Caco-2 (cell line): Measurements from ENCODE around the gene CPNE2. TPM values are rescaled to one million over a fixed set of nuclear protein-coding genes. Genes with fewer than 3 reads are reported as not detected.

Source experiments
- BruUV-seq: library from RNA; stranded (reverse); fragments of 400-500 nt; replicated peaks from 2 replicates; lab custom pipeline; 2021; lab: Mats Ljungman, UMichigan
- CTCF ChIA-PET: fragments of 300-600 bp; sonication (Branson Sonifier 250); formaldehyde crosslinking; loops from one replicate; lab custom pipeline; 2022; ENCODE audit warnings: antibody characterized with exemption; lab: Charles Lee
- POLR2A ChIA-PET: fragments of 300-600 bp; sonication (Branson Sonifier 250); formaldehyde crosslinking; loops from one replicate; lab custom pipeline; 2022; ENCODE audit warnings: antibody characterized with exemption; lab: Charles Lee
- DNase-seq, 2 experiments: peaks; one replicate each; pipeline versions ENCODE4 v3.0.0 to v3.0.0-alpha.2; 2020 to 2022
- H3K27me3 ChIP-seq: replicated peaks from 2 replicates; pipeline ENCODE4 v1.6.0; 2011; ENCODE audit warnings: low read length; ENCODE audit not compliant: control insufficient read depth, insufficient read depth
- H3K36me3 ChIP-seq: 2 replicates; pipeline ENCODE4 v1.5.1; 2011; ENCODE audit warnings: low read length; ENCODE audit not compliant: control insufficient read depth, insufficient read depth
- H3K4me1 ChIP-seq: fragments of 250-450 bp; sonication (Bioruptor Pico); 2 replicates; pipeline ENCODE4 v1.5.1; 2020; ENCODE audit warnings: mild to moderate bottlenecking
- H3K4me3 ChIP-seq: 2 replicates; pipeline ENCODE4 v1.5.1; 2011; ENCODE audit warnings: low read depth, mild to moderate bottlenecking, control low read depth, low read length
- H3K9me3 ChIP-seq: fragments of 250-450 bp; sonication (Bioruptor Pico); 2 replicates; pipeline ENCODE4 v1.5.1; 2020; ENCODE audit warnings: mild to moderate bottlenecking, moderate library complexity
- H3K27ac Mint-ChIP-seq: one replicate; pipeline ENCODE4 v1.8.0; 2022; ENCODE audit warnings: mixed read lengths; ENCODE audit not compliant: unreplicated experiment
- H3K27me3 Mint-ChIP-seq: one replicate; pipeline ENCODE4 v1.8.0; 2022; ENCODE audit warnings: mixed read lengths; ENCODE audit not compliant: insufficient read depth, unreplicated experiment
- H3K36me3 Mint-ChIP-seq: one replicate; pipeline ENCODE4 v1.8.0; 2022; ENCODE audit warnings: mild to moderate bottlenecking, mixed read lengths; ENCODE audit not compliant: insufficient read depth, unreplicated experiment
- H3K4me1 Mint-ChIP-seq: one replicate; pipeline ENCODE4 v1.8.0; 2022; ENCODE audit warnings: low read depth, mixed read lengths; ENCODE audit not compliant: unreplicated experiment
- H3K4me3 Mint-ChIP-seq: one replicate; pipeline ENCODE4 v1.8.0; 2022; ENCODE audit warnings: mild to moderate bottlenecking, moderate library complexity, mixed read lengths; ENCODE audit not compliant: unreplicated experiment
- H3K9me3 Mint-ChIP-seq: one replicate; pipeline ENCODE4 v1.8.0; 2022; ENCODE audit warnings: mixed read lengths; ENCODE audit not compliant: unreplicated experiment
- CTCF ChIP-seq, 2 experiments: fragments of 200-600 bp in 1 of 2; IDR thresholded peaks; 1 replicate in 1 of 2; 2 replicates in 1 of 2; pipeline versions ENCODE4 v1.5.1 to v1.8.0; 2011 to 2022; ENCODE audit warnings: antibody characterized with exemption in 1 of 2, control low read depth in 1 of 2, inconsistent platforms in 1 of 2, low read depth in 1 of 2, low read length in 1 of 2, mild to moderate bottlenecking in 1 of 2, moderate library complexity in 1 of 2; ENCODE audit not compliant: insufficient read depth in 1 of 2, severe bottlenecking in 1 of 2, unreplicated experiment in 1 of 2
- intact Hi-C: fragments of 100-400 bp; cut with micrococcal nuclease; formaldehyde crosslinking; loops from one replicate; pipeline ENCODE4 v1.10.0; 2022; ENCODE audit not compliant: unreplicated experiment
- total RNA-seq: library from RNA; stranded (reverse); gene quantifications from 2 replicates; pipeline ENCODE4 v1.2.3, GENCODE V29; 2022

CPNE2 gene
- total RNA-seq, 1 experiment from 2014 or later = 46.3 TPM

GRCh38 chr16:57140931-57141668 lies 48.7 kb downstream of the CPNE2 start:
- no TSS peak for BruUV-seq

GRCh38 chr16:57141822-57142631 lies 49.6 kb downstream of the CPNE2 start:
- Mint-ChIP-seq H3K27ac (no peak overlapping the region), H3K4me1 (no peaks in the 10 kb centered on the region), H3K27me3 (no peaks in the 10 kb centered on the region), H3K36me3 (peaks cover 8% of the 10 kb centered on the region), H3K4me3 (no peak overlapping the region), H3K9me3 (no peaks in the 10 kb centered on the region)
- BruUV-seq = no TSS peak
- Histone ChIP-seq H3K4me1 (no peaks in the 10 kb centered on the region; the same call in none of the 2 replicates), H3K9me3 (no peaks in the 10 kb centered on the region), H3K36me3 (no peaks in the 10 kb centered on the region), H3K4me3 (no peak overlapping the region), H3K27me3 (no peaks in the 10 kb centered on the region)
- CTCF ChIA-PET = no interaction called here
- no peak for DNase-seq
- intact Hi-C loops = no loop called here
- POLR2A ChIA-PET = no interaction called here
- no peak for TF ChIP-seq CTCF (IDR thresholded peaks at IDR 0.05; ENCODE audit: insufficient read depth in 1 of 2, low read depth in 1 of 2, low read length in 1 of 2, severe bottlenecking in 1 of 2, unreplicated experiment in 1 of 2)

More at GRCh38 chr16:57140931-57141668, 48.7 kb downstream of the CPNE2 start:
- H3K4me3 ChIP-seq = no peak overlapping the region
- DNase-seq = no peak
- TF ChIP-seq CTCF (IDR thresholded peaks at IDR 0.05; ENCODE audit: insufficient read depth in 1 of 2, low read depth in 1 of 2, low read length in 1 of 2, severe bottlenecking in 1 of 2, unreplicated experiment in 1 of 2) = no peak
- Mint-ChIP-seq H3K4me3 (no peak overlapping the region), H3K27me3 (no peaks in the 10 kb centered on the region), H3K36me3 (peaks cover 8% of the 10 kb centered on the region), H3K9me3 (no peaks in the 10 kb centered on the region), H3K4me1 (no peaks in the 10 kb centered on the region), H3K27ac (no peak overlapping the region)
- intact Hi-C loops = no loop called here
- ChIA-PET POLR2A (no interaction called here), CTCF (no interaction called here)
- no peaks in the 10 kb centered on the region for H3K36me3 ChIP-seq
- H3K27me3 ChIP-seq = no peaks in the 10 kb centered on the region
- no peaks in the 10 kb centered on the region for H3K9me3 ChIP-seq
- no peaks in the 10 kb centered on the region; the same call in none of the 2 replicates for H3K4me1 ChIP-seq

GRCh38 chr16:57143149-57143921 lies 51.0 kb downstream of the CPNE2 start:
- Histone ChIP-seq H3K4me1 (no peaks in the 10 kb centered on the region; the same call in none of the 2 replicates), H3K9me3 (no peaks in the 10 kb centered on the region), H3K4me3 (no peak overlapping the region), H3K36me3 (no peaks in the 10 kb centered on the region), H3K27me3 (no peaks in the 10 kb centered on the region)
- peaks cover 9% of the 10 kb centered on the region for H3K36me3 Mint-ChIP-seq
- CTCF ChIA-PET = interaction anchor here (1.5 kb wide), 1 partner anchor 51 kb away, joined by 8 read pairs; the partner anchor contains the start of gene CPNE2
- H3K9me3 Mint-ChIP-seq = no peaks in the 10 kb centered on the region
- POLR2A ChIA-PET = no interaction called here
- TF ChIP-seq CTCF (IDR thresholded peaks at IDR 0.05; ENCODE audit: insufficient read depth in 1 of 2, low read depth in 1 of 2, low read length in 1 of 2, severe bottlenecking in 1 of 2, unreplicated experiment in 1 of 2) = no peak
- DNase-seq = no peak
- BruUV-seq = no TSS peak
- intact Hi-C loops = no loop called here
- no peaks in the 10 kb centered on the region for H3K27me3 Mint-ChIP-seq
- no peak overlapping the region for H3K4me3 Mint-ChIP-seq
- no peaks in the 10 kb centered on the region for H3K4me1 Mint-ChIP-seq
- no peak overlapping the region for H3K27ac Mint-ChIP-seq
